WTC11 (cell line): ENCODE measurements around the gene SYCP1. TPM values are rescaled to one million over a fixed set of nuclear protein-coding genes. Genes with fewer than 3 reads are reported as not detected.

ENCODE experiments used
- ATAC-seq: fragments of 200-7000 bp; cut with Tn5 transposase; 2 replicates; pipeline ENCODE4 v1.10.0; 2021; ENCODE audit warnings: mild to moderate bottlenecking, moderate library complexity
- CTCF ChIA-PET: fragments of 300-600 bp; sonication (Branson Sonifier 250); formaldehyde crosslinking; loops from one replicate; lab custom pipeline; 2021; ENCODE audit warnings: antibody characterized with exemption; lab: Charles Lee
- POLR2A ChIA-PET: fragments of 350-600 bp; sonication (Branson Sonifier 250); formaldehyde crosslinking; loops from one replicate; lab custom pipeline; 2021; ENCODE audit warnings: antibody characterized with exemption; lab: Charles Lee
- DNase-seq: peaks from one replicate; pipeline ENCODE4 v3.0.0; 2021; ENCODE audit warnings: low spot score
- H3K27ac Mint-ChIP-seq: 2 replicates; pipeline ENCODE4 v1.8.0; 2021; ENCODE audit warnings: mixed read lengths
- H3K27me3 Mint-ChIP-seq: 2 replicates; pipeline ENCODE4 v1.8.0; 2021; ENCODE audit warnings: low read depth, mild to moderate bottlenecking, moderate library complexity, mixed read lengths
- H3K36me3 Mint-ChIP-seq: 2 replicates; pipeline ENCODE4 v1.8.0; 2021; ENCODE audit warnings: mixed read lengths
- H3K4me1 Mint-ChIP-seq: 2 replicates; pipeline ENCODE4 v1.8.0; 2022; ENCODE audit warnings: mixed read lengths
- H3K4me3 Mint-ChIP-seq: 2 replicates; pipeline ENCODE4 v1.8.0; 2021; ENCODE audit warnings: mild to moderate bottlenecking, moderate library complexity, mixed read lengths
- H3K9me3 Mint-ChIP-seq: 2 replicates; pipeline ENCODE4 v1.8.0; 2021; ENCODE audit warnings: mixed read lengths
- ATF1 ChIP-seq: sonication (generic); formaldehyde crosslinking; IDR thresholded peaks from 2 replicates; pipeline ENCODE4 v1.8.1; 2023; ENCODE audit warnings: mild to moderate bottlenecking, moderate library complexity, missing genetic modification reagents
- ETV6 ChIP-seq: sonication (generic); formaldehyde crosslinking; IDR thresholded peaks from 2 replicates; pipeline ENCODE4 v1.8.1; 2022; ENCODE audit warnings: mild to moderate bottlenecking, missing genetic modification reagents
- FOXP1 ChIP-seq: sonication (generic); formaldehyde crosslinking; IDR thresholded peaks from 2 replicates; pipeline ENCODE4 v1.8.0; 2022; ENCODE audit warnings: missing genetic modification reagents, mild to moderate bottlenecking, moderate library complexity, borderline replicate concordance
- GRHL2 ChIP-seq: fragments of 250-450 bp; sonication (Bioruptor Pico); IDR thresholded peaks from 2 replicates; pipeline ENCODE4 v1.8.0; 2022; ENCODE audit warnings: mild to moderate bottlenecking, moderate library complexity; ENCODE audit not compliant: insufficient replicate concordance, severe bottlenecking
- HMGA2 ChIP-seq: fragments of 250-450 bp; sonication (Bioruptor Pico); IDR thresholded peaks from 2 replicates; pipeline ENCODE4 v1.4.0; 2021; ENCODE audit warnings: mild to moderate bottlenecking, moderate library complexity
- MXD4 ChIP-seq: fragments of 250-450 bp; sonication (Bioruptor Pico); IDR thresholded peaks from 2 replicates; pipeline ENCODE4 v1.8.0; 2021; ENCODE audit warnings: mild to moderate bottlenecking, moderate library complexity, borderline replicate concordance
- PRRX2 ChIP-seq: fragments of 250-450 bp; sonication (Bioruptor Pico); IDR thresholded peaks from 2 replicates; pipeline ENCODE4 v1.8.0; 2021; ENCODE audit warnings: mild to moderate bottlenecking
- RORB ChIP-seq: fragments of 250-450 bp; sonication (Bioruptor Pico); IDR thresholded peaks from 2 replicates; pipeline ENCODE4 v1.9.0; 2021; ENCODE audit warnings: mild to moderate bottlenecking
- TCF7 ChIP-seq: sonication (generic); formaldehyde crosslinking; IDR thresholded peaks from 2 replicates; pipeline ENCODE4 v1.8.0; 2022; ENCODE audit warnings: mild to moderate bottlenecking, low read depth, missing genetic modification reagents, moderate library complexity
- ZNF138 ChIP-seq: sonication (generic); formaldehyde crosslinking; conservative IDR thresholded peaks from 2 replicates; pipeline ENCODE4 v1.8.1; 2022; ENCODE audit warnings: mild to moderate bottlenecking, moderate library complexity, missing genetic modification reagents
- ZNF232 ChIP-seq: sonication (generic); formaldehyde crosslinking; IDR thresholded peaks from 2 replicates; pipeline ENCODE4 v1.8.0; 2022; ENCODE audit warnings: mild to moderate bottlenecking, missing genetic modification reagents
- ZNF416 ChIP-seq: fragments of 250-450 bp; sonication (Bioruptor Pico); IDR thresholded peaks from 2 replicates; pipeline ENCODE4 v1.9.0; 2021; ENCODE audit warnings: mild to moderate bottlenecking, inconsistent platforms
- total RNA-seq: library from RNA; stranded (reverse); gene quantifications from 3 replicates; pipeline ENCODE4 v1.2.3, GENCODE V29; 2021
- TF ChIP-seq, protein P1 (sequence below): fragments of 250-450 bp; sonication (Bioruptor Pico); IDR thresholded peaks from 2 replicates; pipeline ENCODE4 v1.9.0; 2021; ENCODE audit warnings: moderate library complexity, mild to moderate bottlenecking, inconsistent platforms, borderline replicate concordance
- TF ChIP-seq, protein P2 (sequence below): sonication (generic); formaldehyde crosslinking; IDR thresholded peaks from 2 replicates; pipeline ENCODE4 v1.8.1; 2023; ENCODE audit warnings: mild to moderate bottlenecking, missing genetic modification reagents, moderate library complexity
- TF ChIP-seq, protein P3 (sequence below): sonication (generic); formaldehyde crosslinking; IDR thresholded peaks from 2 replicates; pipeline ENCODE4 v1.8.1; 2022; ENCODE audit warnings: mild to moderate bottlenecking, moderate library complexity, missing genetic modification reagents
- TF ChIP-seq, protein P4 (sequence below): sonication (generic); formaldehyde crosslinking; IDR thresholded peaks from 2 replicates; pipeline ENCODE4 v1.8.0; 2023; ENCODE audit warnings: missing genetic modification reagents
- TF ChIP-seq, protein P5 (sequence below): fragments of 250-450 bp; sonication (Bioruptor Pico); IDR thresholded peaks from 2 replicates; pipeline ENCODE4 v1.8.0; 2021; ENCODE audit warnings: mild to moderate bottlenecking
- TF ChIP-seq, protein P6 (sequence below): sonication (generic); formaldehyde crosslinking; IDR thresholded peaks from 2 replicates; pipeline ENCODE4 v1.8.0; 2022; ENCODE audit warnings: mild to moderate bottlenecking, missing genetic modification reagents

Gene SYCP1
- total RNA-seq, 1 experiment from 2014 or later: not detected

DNA sequence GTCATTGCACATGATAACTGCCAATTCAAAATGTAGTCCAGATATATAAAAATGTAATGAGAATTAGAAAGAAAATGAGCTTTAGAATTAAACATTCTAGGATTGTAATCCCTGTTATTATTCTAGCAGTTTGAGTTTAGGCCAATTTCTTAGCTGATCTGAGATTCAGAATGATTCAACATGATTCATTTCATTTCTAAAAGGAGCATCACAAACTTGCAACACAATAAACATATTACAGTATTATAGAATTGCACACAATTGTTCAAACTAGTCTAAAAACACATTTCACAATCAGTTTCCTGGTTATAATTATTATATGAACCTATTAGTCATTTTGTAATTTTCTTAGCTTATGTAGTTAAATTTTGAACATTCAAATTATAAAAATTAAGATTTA, 131.6 kb downstream of the SYCP1 start:
- no peak overlapping the region for H3K27ac Mint-ChIP-seq
- CTCF ChIA-PET: interaction anchor here (0.8 to 1.5 kb wide), 2 partner anchors 54 to 66 kb away, joined by 3 to 4 read pairs; no protein-coding TSS in a partner anchor
- POLR2A ChIA-PET: no interaction called here
- TF ChIP-seq ZNF232 (CRISPR knock-in tag): no peak
- TF ChIP-seq, protein P1, sequence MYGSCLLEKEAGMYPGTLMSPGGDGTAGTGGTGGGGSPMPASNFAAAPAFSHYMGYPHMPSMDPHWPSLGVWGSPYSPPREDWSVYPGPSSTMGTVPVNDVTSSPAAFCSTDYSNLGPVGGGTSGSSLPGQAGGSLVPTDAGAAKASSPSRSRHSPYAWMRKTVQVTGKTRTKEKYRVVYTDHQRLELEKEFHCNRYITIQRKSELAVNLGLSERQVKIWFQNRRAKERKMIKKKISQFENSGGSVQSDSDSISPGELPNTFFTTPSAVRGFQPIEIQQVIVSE: no peak
- no peak for DNase-seq
- H3K4me3 Mint-ChIP-seq: no peak overlapping the region
- no peak for ATAC-seq
- H3K9me3 Mint-ChIP-seq: peaks cover 22% of the 10 kb centered on the region
- H3K36me3 Mint-ChIP-seq: 0 out of 2 replicates have a peak, but pooled peaks cover 3% of the 10 kb centered on the region
- peaks cover 5% of the 10 kb centered on the region; the same call in 1 of the 2 replicates for H3K27me3 Mint-ChIP-seq
- H3K4me1 Mint-ChIP-seq: no peaks in the 10 kb centered on the region

DNA sequence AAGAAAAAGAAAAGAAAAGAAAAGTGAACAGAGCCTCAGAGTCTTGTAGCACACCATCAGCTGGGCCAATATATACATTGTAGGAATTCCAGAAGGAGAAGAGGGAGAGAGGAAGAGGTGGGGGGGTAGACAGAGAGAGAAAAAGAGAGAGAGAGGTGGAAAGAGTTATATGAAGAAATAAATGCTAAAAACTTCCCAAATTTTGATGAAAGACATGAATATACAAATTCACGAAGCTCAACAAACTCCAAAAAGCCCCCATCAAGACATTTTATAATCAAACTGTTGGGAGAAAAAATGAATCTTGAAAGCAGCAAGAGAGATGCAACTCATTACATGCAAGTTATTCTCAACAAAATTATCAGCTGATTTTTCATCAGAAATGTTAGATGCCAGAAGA, 133.4 kb downstream of the SYCP1 start:
- Mint-ChIP-seq H3K4me1 (no peaks in the 10 kb centered on the region), H3K27me3 (peaks cover 5% of the 10 kb centered on the region; the same call in 1 of the 2 replicates), H3K4me3 (no peak overlapping the region), H3K36me3 (0 out of 2 replicates have a peak, but pooled peaks cover 3% of the 10 kb centered on the region), H3K9me3 (peaks cover 19% of the 10 kb centered on the region), H3K27ac (no peak overlapping the region)
- DNase-seq: no peak
- CTCF ChIA-PET: interaction anchor here (1.6 kb wide), 1 partner anchor 53 kb away, joined by 10 read pairs; no protein-coding TSS in a partner anchor
- POLR2A ChIA-PET: no interaction called here
- TF ChIP-seq, protein P2, sequence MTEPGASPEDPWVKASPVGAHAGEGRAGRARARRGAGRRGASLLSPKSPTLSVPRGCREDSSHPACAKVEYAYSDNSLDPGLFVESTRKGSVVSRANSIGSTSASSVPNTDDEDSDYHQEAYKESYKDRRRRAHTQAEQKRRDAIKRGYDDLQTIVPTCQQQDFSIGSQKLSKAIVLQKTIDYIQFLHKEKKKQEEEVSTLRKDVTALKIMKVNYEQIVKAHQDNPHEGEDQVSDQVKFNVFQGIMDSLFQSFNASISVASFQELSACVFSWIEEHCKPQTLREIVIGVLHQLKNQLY (CRISPR knock-in tag): no peak
- TF ChIP-seq, protein P3, sequence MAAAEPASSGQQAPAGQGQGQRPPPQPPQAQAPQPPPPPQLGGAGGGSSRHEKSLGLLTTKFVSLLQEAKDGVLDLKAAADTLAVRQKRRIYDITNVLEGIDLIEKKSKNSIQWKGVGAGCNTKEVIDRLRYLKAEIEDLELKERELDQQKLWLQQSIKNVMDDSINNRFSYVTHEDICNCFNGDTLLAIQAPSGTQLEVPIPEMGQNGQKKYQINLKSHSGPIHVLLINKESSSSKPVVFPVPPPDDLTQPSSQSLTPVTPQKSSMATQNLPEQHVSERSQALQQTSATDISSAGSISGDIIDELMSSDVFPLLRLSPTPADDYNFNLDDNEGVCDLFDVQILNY (CRISPR knock-in tag): no peak
- TF ChIP-seq RORB (no peak), ETV6 (CRISPR knock-in tag) (no peak), ATF1 (CRISPR knock-in tag) (no peak), GRHL2 (CRISPR knock-in tag) (no peak), PRRX2 (CRISPR knock-in tag) (no peak), ZNF416 (no peak), MXD4 (CRISPR knock-in tag) (no peak), TCF7 (no peak), FOXP1 (CRISPR knock-in tag) (no peak)
- TF ChIP-seq, protein P4, sequence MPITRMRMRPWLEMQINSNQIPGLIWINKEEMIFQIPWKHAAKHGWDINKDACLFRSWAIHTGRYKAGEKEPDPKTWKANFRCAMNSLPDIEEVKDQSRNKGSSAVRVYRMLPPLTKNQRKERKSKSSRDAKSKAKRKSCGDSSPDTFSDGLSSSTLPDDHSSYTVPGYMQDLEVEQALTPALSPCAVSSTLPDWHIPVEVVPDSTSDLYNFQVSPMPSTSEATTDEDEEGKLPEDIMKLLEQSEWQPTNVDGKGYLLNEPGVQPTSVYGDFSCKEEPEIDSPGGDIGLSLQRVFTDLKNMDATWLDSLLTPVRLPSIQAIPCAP: no peak
- TF ChIP-seq, protein P5, sequence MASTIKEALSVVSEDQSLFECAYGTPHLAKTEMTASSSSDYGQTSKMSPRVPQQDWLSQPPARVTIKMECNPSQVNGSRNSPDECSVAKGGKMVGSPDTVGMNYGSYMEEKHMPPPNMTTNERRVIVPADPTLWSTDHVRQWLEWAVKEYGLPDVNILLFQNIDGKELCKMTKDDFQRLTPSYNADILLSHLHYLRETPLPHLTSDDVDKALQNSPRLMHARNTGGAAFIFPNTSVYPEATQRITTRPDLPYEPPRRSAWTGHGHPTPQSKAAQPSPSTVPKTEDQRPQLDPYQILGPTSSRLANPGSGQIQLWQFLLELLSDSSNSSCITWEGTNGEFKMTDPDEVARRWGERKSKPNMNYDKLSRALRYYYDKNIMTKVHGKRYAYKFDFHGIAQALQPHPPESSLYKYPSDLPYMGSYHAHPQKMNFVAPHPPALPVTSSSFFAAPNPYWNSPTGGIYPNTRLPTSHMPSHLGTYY: no peak
- TF ChIP-seq, protein P6, sequence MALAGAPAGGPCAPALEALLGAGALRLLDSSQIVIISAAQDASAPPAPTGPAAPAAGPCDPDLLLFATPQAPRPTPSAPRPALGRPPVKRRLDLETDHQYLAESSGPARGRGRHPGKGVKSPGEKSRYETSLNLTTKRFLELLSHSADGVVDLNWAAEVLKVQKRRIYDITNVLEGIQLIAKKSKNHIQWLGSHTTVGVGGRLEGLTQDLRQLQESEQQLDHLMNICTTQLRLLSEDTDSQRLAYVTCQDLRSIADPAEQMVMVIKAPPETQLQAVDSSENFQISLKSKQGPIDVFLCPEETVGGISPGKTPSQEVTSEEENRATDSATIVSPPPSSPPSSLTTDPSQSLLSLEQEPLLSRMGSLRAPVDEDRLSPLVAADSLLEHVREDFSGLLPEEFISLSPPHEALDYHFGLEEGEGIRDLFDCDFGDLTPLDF (CRISPR knock-in tag): no peak
- no peak for ATAC-seq

DNA sequence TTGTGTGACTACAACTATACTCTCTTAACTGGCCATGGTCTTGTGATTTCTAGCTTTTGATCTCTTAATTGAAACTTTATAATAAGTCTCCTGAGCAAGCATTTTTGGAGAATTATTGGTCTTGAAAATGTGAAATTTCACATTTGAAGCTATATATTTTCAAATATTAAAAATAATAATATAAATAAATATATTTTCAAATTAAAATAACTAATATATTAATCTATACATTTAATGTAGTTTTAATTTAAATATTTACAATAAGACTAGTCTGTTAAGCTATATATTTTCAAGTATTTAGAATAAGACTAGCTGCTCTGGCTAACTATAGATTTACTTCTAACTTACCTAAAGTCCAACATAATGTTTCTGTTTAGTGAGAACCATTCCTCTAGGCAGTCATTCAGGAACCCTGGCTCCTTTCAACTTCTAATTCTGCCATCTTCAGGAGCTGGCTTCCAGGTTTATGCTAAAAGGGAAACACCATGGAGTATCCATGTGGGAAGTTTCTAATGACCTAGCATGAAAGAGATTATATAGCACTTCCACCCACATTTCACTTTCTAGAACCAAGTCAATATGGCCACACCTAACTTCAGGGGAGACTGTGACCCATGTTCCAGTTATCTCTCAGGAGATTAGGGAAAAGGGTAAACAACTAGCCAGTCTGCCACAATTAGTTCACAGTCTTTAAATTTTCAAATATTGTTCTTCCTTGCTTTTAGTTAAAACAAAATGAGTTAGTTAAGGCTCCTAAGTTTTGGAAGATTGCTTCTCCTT, 143.0 kb downstream of the SYCP1 start:
- no peak overlapping the region for H3K27ac Mint-ChIP-seq
- H3K4me3 Mint-ChIP-seq: no peak overlapping the region
- peak; percentile 91 for TF ChIP-seq HMGA2 (CRISPR knock-in tag)
- TF ChIP-seq ZNF138 (CRISPR knock-in tag): no peak
- ChIA-PET POLR2A (no interaction called here), CTCF (no interaction called here)
- ATAC-seq (no peak), DNase-seq (no peak)
- no peaks in the 10 kb centered on the region for H3K36me3 Mint-ChIP-seq
- no peaks in the 10 kb centered on the region for H3K9me3 Mint-ChIP-seq
- H3K27me3 Mint-ChIP-seq: no peaks in the 10 kb centered on the region; the same call in 1 of the 2 replicates
- H3K4me1 Mint-ChIP-seq: no peaks in the 10 kb centered on the region
